ENCODE measurements around the gene CRACDL.
"Not testable (repeated sequence)": the region's sequence is repeated elsewhere in the genome, so short reads cannot be mapped to it uniquely, and the experiment has no call there.

The CRACDL gene

DNA sequence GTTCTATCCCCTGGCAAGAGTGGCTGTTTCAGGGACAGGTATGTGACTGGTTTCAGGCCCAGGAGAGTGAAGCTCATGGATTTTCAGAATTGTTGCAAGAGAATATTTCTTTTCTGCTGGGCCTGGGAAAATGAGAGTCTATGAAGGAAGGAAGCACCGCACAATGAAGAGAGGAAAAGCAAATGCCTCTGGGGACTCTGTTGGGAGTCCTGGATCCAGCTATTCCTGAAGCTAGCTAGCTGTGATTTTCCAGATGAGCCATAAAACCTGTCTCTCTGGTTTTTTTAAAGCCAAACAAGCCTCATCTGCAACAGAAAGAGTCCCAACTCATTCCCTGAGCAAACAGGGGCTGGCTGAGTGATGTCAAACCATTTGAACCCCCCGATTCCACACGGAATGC is 53.7 kb downstream of the CRACDL start:
- DNase-seq, result no peak

GRCh38 chr2:98881153-98881650 is 54.8 kb downstream of the CRACDL start:
- DNase-seq, result no peak

- no peak for DNase-seq
Measured at GRCh38 chr2:98880266-98881152, 55.5 kb downstream of the CRACDL start.

GRCh38 chr2:98877658-98878057 is 58.4 kb downstream of the CRACDL start:
- not testable (repeated sequence) for DNase-seq

DNA sequence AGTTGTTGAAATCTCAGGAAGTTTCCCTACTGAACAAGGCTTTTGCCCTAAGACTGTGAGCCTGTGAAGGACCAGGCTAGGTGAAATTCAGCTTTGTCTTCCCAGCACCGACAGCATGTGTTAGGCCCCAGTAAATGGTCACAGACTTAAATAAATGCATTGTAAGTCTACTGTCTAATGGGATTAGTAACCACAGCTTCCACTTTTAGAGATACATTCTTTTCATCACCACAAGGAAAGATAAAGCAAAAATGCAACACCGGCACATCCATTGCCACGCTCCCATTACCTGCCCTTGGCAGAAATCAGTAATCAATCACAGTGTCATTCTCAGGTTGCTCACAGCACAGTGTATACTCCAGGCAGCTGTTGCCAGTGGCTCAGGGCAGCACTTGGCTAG is 59.3 kb downstream of the CRACDL start:
- DNase-seq, result no peak

- no peak for DNase-seq
Measured at GRCh38 chr2:98875746-98876145, 60.3 kb downstream of the CRACDL start.

GRCh38 chr2:98875081-98875728 is 60.8 kb downstream of the CRACDL start:
- DNase-seq, result no peak

DNA sequence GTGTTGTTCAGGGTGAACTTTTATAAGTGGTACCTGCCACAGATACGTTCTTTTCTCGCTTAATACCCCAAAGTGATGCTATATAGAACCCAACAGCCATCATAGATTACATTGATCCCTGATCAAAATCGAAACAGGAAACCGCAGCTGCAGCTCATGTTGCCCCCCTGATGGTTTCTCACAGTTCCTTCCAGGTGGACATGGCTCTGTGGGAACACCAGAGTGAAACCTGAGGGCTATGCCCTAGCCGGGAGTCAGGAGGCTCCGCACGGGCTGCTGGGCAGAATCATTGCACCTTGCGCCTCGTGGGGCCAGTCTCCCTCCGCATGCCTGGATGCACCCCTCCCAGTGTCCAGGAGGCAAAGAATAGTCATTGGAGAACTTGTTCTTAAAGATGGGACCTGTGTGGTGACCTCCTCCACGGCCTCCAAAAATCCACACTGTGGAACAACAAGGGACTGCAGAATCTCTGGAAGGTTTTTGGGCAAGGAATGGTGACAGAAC is 61.8 kb downstream of the CRACDL start:
- DNase-seq, result no peak

GRCh38 chr2:98872526-98872925 is 63.5 kb downstream of the CRACDL start:
- no peak for DNase-seq

- DNase-seq, result no peak
Measured at GRCh38 chr2:98871506-98871905, 64.5 kb downstream of the CRACDL start.

- no peak for DNase-seq
Measured at GRCh38 chr2:98870516-98871158, 65.4 kb downstream of the CRACDL start.

GRCh38 chr2:98869870-98870269 is 66.2 kb downstream of the CRACDL start:
- no peak for DNase-seq

DNA sequence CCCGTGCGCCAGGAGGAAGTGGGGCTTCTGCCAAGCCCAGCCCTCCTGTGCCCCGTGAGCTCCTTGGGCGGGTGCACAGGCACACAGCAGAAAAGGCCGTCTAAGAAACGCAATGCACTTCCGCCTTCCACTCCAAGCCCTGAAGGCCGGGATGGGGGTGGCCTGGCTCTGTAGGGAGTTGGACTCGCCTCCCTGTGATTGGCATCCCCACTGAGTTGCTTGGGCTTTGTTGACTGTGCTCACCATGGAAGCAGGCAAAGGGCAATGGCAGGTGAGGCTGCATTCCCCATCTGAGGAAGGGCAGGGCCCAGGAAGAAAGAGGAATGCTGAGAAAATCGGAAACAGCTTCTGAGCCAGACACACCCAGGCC is 66.8 kb downstream of the CRACDL start:
- DNase-seq, result no peak

DNA sequence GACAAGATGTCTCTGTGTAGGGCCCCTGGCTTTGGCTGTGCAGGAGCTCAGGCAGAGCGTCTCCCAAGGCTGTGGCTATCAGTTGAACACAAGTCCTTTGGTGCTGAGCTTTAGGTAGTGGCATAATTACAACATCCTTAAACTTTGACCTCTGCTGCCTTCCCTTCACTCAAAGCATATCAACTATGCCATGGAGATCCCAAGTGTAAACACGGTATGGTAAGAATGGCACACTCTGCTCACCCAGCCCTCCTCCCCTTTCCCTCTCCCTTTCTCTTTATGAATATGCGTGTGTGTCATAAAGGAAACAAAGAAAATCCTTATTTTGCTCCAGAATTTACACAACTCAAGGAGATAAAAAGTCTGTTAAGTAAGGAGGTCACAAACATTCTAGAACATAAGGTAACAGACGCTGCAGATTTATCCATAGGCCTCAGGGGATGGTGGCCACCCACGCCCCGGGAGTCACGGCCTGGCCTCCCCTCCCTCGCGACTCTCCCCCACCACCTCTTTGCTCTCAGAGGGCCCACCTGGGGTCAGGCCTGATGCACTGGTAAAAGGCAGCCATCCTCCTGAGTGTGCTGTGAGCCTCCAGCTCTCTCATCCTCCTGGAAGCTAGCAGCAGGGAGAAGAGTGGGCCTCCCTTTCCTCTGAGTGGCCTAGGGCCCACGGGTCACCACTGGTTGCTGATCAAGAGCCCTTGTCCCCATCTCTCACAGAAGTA is 67.3 kb downstream of the CRACDL start:
- DNase-seq, result no peak

GRCh38 chr2:98867539-98868309 is 68.3 kb downstream of the CRACDL start:
- no peak for DNase-seq

DNA sequence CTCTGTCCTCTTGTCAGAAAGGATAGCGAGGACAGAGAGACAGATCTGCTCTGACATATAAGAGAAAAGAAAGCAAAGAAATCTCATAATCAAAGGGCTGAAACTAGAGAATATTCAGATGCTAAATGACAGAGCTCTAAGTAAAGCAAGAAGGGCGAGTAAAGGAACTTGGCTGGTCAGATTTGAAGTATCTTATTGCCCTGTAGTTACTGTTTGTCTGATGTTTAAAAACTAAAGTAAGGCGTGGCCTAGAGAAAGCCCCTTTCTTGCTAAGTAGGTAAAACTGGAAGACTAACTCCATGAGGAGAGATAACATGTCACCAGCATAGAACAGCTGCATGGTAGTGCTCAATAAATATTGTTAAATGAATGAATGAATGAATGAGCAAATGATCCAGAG is 70.0 kb downstream of the CRACDL start:
- DNase-seq, result no peak

DNA sequence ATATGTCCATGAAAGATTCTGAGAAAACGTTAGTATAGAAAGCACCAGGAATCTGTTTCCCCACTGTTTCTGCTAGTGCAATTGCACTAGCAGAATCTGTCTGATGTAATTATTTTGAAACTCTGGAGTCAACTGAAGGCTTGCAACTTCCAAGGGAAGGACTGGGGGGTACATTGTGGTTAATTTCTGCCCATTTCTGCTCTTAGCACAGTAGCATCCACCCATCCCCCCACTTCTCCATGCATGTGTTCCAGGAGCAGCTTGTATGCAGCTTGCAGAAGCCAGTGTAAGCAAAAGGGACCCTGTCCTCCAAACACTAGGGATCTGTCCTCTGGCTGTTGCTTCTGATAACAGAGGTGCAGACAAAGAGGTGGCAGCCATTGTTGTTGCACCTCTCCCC is 74.4 kb downstream of the CRACDL start:
- DNase-seq, result no peak

GRCh38 chr2:98859323-98859722 is 76.7 kb downstream of the CRACDL start:
- no peak for DNase-seq

DNA sequence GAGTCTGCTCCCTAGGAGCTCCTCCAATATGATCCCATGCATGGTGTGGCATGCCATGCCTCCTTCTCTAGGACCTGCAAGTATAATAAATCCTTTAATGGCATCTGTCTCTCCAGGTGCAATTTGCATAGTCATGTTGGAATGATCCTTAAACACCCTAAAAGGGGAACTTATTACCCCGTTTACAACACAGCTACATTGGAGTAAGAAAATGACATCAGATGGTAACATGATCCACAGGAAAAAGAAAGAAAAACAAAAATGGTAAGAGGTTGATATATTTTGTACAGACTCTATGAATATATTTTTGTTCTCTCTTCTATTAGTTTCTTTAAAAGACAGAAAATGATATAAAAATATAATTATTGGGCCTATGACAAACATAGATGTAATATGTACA is 79.0 kb downstream of the CRACDL start:
- no peak for DNase-seq

DNA sequence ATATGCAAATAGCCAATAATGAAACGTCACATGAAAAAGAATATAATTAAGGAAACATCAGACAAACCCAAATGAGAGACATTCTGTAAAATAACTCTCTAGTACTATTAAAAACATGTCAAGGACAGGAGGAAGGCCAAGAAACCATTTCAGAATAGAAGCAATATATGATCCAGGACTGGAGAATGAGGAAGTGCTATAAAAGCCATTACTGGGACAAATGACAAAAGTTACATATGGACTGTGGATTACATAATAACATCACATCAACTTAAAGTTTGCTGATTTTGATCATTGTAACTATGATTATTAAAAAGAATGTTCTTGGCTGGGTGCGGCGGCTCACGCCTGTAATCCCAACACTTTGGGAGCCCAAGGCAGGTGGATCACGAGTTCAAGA is 81.3 kb downstream of the CRACDL start:
- DNase-seq, result no peak

DNA sequence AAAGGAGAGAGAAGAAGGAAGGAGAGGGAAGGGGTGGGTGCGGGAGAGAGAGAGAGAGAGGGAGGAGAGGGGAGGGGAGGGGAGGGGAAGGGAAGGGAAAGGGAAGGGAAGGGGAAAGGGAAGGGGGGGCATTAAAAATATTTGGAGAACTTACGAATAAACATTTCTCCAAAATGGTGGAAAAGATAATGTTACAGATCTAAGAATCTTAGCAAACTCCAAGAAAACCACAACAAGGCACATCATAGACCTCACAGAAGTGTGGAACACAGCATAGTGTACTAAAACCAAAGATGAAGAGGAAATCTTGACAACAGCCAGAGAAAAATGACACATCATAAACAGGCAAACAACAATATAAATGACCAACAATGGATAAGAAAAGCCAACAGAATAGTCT is 83.1 kb downstream of the CRACDL start:
- no peak for DNase-seq

- no peak for DNase-seq
Measured at GRCh38 chr2:98850074-98850473, 86.0 kb downstream of the CRACDL start.

Measured in activated CD8-positive, alpha-beta memory T cell treated with anti-CD3 and anti-CD28 coated beads, Interleukin-2, amount 50 U/mL, for 48 hours (primary cell).